Measurements from ENCODE around the gene KIF2A.

Gene KIF2A

DNA sequence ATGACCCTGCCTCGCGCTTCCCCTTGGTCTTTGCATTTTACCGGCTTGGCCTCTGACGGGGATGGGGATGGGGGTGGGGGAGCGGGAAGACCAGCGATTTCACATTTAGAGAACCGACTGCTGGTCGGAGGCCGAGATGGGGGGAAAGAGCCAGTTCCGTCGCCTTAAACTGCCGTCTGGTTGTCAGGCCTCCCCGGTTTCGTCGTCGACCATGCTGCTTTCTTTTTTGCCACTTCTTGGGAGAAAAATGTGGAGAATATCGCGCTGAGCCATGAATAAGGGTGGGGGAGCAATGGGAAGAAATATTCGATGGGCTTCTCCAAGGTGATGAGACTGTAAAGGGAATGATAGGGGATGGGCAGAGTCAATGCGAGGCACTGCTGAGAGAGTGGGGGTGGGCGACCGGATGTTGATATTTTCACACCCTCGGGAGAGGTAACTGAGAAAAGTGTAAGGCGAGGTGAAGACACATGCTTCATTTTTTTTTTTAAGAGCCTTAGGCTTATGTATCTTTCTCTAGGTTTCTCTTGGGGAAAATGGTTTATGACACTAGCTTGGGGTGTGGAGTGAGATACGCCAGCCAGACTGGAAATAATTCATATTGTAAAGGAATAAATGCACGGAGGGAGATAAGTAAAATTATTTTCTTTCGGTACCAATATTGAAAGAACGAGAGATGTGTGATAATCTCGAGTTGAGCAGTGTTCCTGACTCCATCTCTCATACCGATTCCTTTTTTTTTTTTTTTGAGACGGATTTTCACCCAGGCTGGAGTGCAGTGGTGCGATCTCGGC is 1.1 kb downstream of the KIF2A start:
- TF ChIP-seq, protein P1, sequence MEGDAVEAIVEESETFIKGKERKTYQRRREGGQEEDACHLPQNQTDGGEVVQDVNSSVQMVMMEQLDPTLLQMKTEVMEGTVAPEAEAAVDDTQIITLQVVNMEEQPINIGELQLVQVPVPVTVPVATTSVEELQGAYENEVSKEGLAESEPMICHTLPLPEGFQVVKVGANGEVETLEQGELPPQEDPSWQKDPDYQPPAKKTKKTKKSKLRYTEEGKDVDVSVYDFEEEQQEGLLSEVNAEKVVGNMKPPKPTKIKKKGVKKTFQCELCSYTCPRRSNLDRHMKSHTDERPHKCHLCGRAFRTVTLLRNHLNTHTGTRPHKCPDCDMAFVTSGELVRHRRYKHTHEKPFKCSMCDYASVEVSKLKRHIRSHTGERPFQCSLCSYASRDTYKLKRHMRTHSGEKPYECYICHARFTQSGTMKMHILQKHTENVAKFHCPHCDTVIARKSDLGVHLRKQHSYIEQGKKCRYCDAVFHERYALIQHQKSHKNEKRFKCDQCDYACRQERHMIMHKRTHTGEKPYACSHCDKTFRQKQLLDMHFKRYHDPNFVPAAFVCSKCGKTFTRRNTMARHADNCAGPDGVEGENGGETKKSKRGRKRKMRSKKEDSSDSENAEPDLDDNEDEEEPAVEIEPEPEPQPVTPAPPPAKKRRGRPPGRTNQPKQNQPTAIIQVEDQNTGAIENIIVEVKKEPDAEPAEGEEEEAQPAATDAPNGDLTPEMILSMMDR (IDR thresholded peaks at IDR 0.05) = no peak

DNA sequence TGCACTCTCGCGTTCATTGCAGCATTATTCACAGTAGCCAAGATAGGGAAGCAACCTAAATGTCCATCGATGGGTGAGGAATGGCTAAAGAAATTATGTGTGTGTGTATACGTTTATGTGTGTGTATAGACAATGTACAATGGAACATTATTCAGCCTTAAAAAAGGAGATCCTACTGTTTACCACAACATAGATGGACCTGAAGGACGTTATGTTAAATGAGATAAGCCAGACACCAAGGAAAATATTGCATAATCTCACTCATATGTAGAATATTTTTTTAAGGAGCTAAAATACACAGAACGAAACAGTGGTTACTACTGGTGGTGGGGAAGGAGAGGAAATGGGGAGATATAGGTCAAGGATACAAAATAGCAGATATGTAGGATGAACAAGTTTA is 2.4 kb downstream of the KIF2A start:
- TF ChIP-seq, protein P1 (IDR thresholded peaks at IDR 0.05) = no peak

- TF ChIP-seq, protein P1 (IDR thresholded peaks at IDR 0.05) = no peak
These were observed 3.1 kb downstream of the KIF2A start for GRCh38 chr5:62309107-62309506.

DNA sequence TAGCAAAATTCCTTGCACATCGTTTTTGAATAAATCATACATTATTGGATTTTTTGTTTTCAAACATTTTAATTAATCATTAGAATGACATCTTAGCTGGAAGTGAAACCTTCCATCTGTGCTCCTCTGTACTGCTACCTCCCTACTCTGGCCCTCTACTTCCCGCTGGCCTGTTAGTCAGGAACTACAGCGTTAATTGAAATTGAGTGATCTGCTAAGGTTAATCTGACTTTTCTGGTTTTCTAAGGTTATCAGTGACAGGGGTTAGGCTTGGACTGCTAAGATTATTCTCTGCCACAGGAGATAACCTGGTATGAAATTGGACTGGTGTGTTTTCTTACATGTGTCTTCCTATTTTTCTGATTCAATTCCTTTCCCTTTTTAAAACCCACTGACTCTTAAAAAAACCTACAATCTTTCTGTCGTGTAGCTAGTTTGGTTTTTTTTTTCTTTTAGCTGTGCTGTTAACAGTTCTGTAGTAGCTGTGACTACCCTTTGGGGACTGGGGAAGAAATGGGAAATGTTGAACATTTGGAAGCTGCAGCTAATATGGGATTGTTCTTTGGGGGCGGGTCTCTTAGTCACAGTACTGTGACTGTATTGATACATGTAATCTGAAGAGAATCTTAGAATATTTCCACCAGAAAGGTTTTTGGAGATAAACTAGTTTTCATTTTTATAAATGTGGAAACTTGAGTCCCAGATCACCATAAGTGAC is 4.6 kb downstream of the KIF2A start:
- TF ChIP-seq, protein P1 (IDR thresholded peaks at IDR 0.05) = no peak

- TF ChIP-seq, protein P1 (IDR thresholded peaks at IDR 0.05) = no peak
These were observed 6.0 kb downstream of the KIF2A start for GRCh38 chr5:62312036-62312435.

GRCh38 chr5:62312674-62313073 is 6.7 kb downstream of the KIF2A start:
- TF ChIP-seq, protein P1 (IDR thresholded peaks at IDR 0.05) = no peak

DNA sequence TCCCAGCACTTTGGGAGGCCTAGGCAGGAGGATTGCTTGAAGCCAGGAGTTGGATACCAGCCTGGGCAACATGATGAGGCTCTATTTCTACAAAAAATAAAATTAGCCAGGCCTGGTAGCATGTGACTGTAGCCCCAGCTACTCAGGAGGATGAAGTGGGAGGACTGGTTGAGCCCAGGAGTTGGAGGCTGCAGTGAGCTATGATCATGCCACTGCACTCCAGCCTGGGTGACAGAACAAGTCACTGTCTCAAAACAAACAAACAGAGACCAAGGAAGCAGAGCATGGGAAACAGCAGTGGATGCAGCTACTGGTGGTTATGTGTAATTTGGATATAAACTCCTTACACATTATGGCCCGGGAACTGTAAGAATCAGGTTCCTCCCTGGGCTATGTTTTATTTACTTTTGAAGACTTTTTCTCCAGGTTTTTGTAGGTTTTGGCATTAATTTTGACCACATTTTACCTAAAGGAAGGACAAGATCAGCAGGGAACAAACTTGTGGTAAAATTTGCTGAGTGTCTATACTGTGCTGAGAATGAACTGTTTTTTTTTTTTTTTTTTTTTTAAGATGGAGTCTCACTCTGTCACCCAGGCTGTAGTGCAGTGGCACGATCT is 8.3 kb downstream of the KIF2A start:
- TF ChIP-seq, protein P1 (IDR thresholded peaks at IDR 0.05) = no peak
